Measurements from ENCODE around the gene CASKIN1. TPM values are rescaled to one million over a fixed set of nuclear protein-coding genes. Genes with fewer than 3 reads are reported as not detected.
"Not testable (repeated sequence)": the region's sequence is repeated elsewhere in the genome, so short reads cannot be mapped to it uniquely, and the experiment has no call there.

CASKIN1 gene
- total and polyA plus RNA-seq, 2 donors from 2014 or later: 0.30 to 0.66 TPM

GRCh38 chr16:2243781-2244180 is 47.4 kb upstream of the CASKIN1 start:
- no peak overlapping the region for H3K9ac ChIP-seq (ENCODE audit: low read length in 3 of 3)
- no peak overlapping the region for H3K4me3 ChIP-seq (ENCODE audit: low read length in 3 of 3)
- H3K27ac ChIP-seq (ENCODE audit: low read depth in 2 of 2, low read length in 2 of 2): no peak overlapping the region
- intact Hi-C loops (cut with DNase I): no loop called here
- no peak for TF ChIP-seq CTCF (IDR thresholded peaks at IDR 0.05; ENCODE audit: borderline replicate concordance, extremely low read depth, insufficient read depth)
- FAIRE-seq (no peak), DNase-seq (peak in 1 of 5 donors; percentile 71)
- H3K4me1 ChIP-seq (ENCODE audit: control insufficient read depth in 2 of 3, insufficient read depth in 2 of 3, low read depth in 1 of 3, low read length in 3 of 3): no peaks in the 10 kb centered on the region
- no peaks in the 10 kb centered on the region for H3K27me3 ChIP-seq (ENCODE audit: control insufficient read depth, insufficient read depth, low read length)
- no peaks in the 10 kb centered on the region for H3K9me3 ChIP-seq (ENCODE audit: control insufficient read depth in 2 of 3, insufficient read depth in 1 of 3, low read length in 3 of 3)
- peaks cover 0 to 40% (median 15%) of the 10 kb centered on the region in 3 donors for H3K36me3 ChIP-seq (ENCODE audit: control insufficient read depth in 2 of 3, insufficient read depth in 3 of 3, low read length in 3 of 3)

GRCh38 chr16:2243031-2243528 is 46.7 kb upstream of the CASKIN1 start:
- intact Hi-C loops (cut with DNase I): no loop called here
- no peaks in the 10 kb centered on the region for H3K4me1 ChIP-seq (ENCODE audit: control insufficient read depth in 2 of 3, insufficient read depth in 2 of 3, low read depth in 1 of 3, low read length in 3 of 3)
- H3K36me3 ChIP-seq (ENCODE audit: control insufficient read depth in 2 of 3, insufficient read depth in 3 of 3, low read length in 3 of 3): peaks cover 0 to 40% (median 15%) of the 10 kb centered on the region in 3 donors
- H3K9me3 ChIP-seq (ENCODE audit: control insufficient read depth in 2 of 3, insufficient read depth in 1 of 3, low read length in 3 of 3): no peaks in the 10 kb centered on the region
- no peak overlapping the region for H3K27ac ChIP-seq (ENCODE audit: low read depth in 2 of 2, low read length in 2 of 2)
- FAIRE-seq (no peak), DNase-seq (peak in 1 of 5 donors; percentile 73)
- no peak for TF ChIP-seq CTCF (IDR thresholded peaks at IDR 0.05; ENCODE audit: borderline replicate concordance, extremely low read depth, insufficient read depth)
- no peak overlapping the region for H3K4me3 ChIP-seq (ENCODE audit: low read length in 3 of 3)
- no peak overlapping the region for H3K9ac ChIP-seq (ENCODE audit: low read length in 3 of 3)
- H3K27me3 ChIP-seq (ENCODE audit: control insufficient read depth, insufficient read depth, low read length): no peaks in the 10 kb centered on the region

GRCh38 chr16:2242598-2242997 is 46.2 kb upstream of the CASKIN1 start:
- H3K27ac ChIP-seq (ENCODE audit: low read depth in 2 of 2, low read length in 2 of 2): no peak overlapping the region
- peaks cover 0 to 40% (median 15%) of the 10 kb centered on the region in 3 donors for H3K36me3 ChIP-seq (ENCODE audit: control insufficient read depth in 2 of 3, insufficient read depth in 3 of 3, low read length in 3 of 3)
- no peak overlapping the region for H3K4me3 ChIP-seq (ENCODE audit: low read length in 3 of 3)
- DNase-seq (no peak), FAIRE-seq (no peak)
- H3K4me1 ChIP-seq (ENCODE audit: control insufficient read depth in 2 of 3, insufficient read depth in 2 of 3, low read depth in 1 of 3, low read length in 3 of 3): no peaks in the 10 kb centered on the region
- H3K9me3 ChIP-seq (ENCODE audit: control insufficient read depth in 2 of 3, insufficient read depth in 1 of 3, low read length in 3 of 3): no peaks in the 10 kb centered on the region
- no peaks in the 10 kb centered on the region for H3K27me3 ChIP-seq (ENCODE audit: control insufficient read depth, insufficient read depth, low read length)
- no peak overlapping the region for H3K9ac ChIP-seq (ENCODE audit: low read length in 3 of 3)
- intact Hi-C loops (cut with DNase I): no loop called here
- TF ChIP-seq CTCF (IDR thresholded peaks at IDR 0.05; ENCODE audit: borderline replicate concordance, extremely low read depth, insufficient read depth): no peak

GRCh38 chr16:2240331-2240730 is 43.9 kb upstream of the CASKIN1 start:
- H3K9me3 ChIP-seq (ENCODE audit: control insufficient read depth in 2 of 3, insufficient read depth in 1 of 3, low read length in 3 of 3); FAIRE-seq; H3K27me3 ChIP-seq (ENCODE audit: control insufficient read depth, insufficient read depth, low read length); intact Hi-C loops (cut with DNase I); H3K4me3 ChIP-seq (ENCODE audit: low read length in 3 of 3); DNase-seq; H3K4me1 ChIP-seq (ENCODE audit: control insufficient read depth in 2 of 3, insufficient read depth in 2 of 3, low read depth in 1 of 3, low read length in 3 of 3); H3K9ac ChIP-seq (ENCODE audit: low read length in 3 of 3); H3K27ac ChIP-seq (ENCODE audit: low read depth in 2 of 2, low read length in 2 of 2): not testable (repeated sequence)
- H3K36me3 ChIP-seq (ENCODE audit: control insufficient read depth in 2 of 3, insufficient read depth in 3 of 3, low read length in 3 of 3): peaks cover 0 to 27% (median 12%) of the 10 kb centered on the region in 3 donors

All from kidney (tissue), 14 donors.